Right lobe of liver (tissue), 6 donors: ENCODE results near the gene KRTAP17-1. TPM values are rescaled to one million over a fixed set of nuclear protein-coding genes. Genes with fewer than 3 reads are reported as not detected.

Experiments used
- ATAC-seq, 4 donors: fragments of 200-7000 bp; cut with Tn5 transposase; one replicate each; pipeline ENCODE4 v1.9.1; 2020; ENCODE audit warnings: mild to moderate bottlenecking in 4 of 4, moderate library complexity in 4 of 4
- DNase-seq, 3 donors: peaks; one replicate each; pipeline ENCODE4 v3.0.0-alpha.2; 2020
- H3K27ac ChIP-seq, 3 donors: fragments of 200-600 bp; one replicate each; pipeline ENCODE4 v1.8.0; 2022
- H3K27me3 ChIP-seq, 2 donors: fragments of 200-600 bp; one replicate each; pipeline ENCODE4 v1.8.0; 2022
- H3K36me3 ChIP-seq, 4 donors: fragments of 200-600 bp; sonication (generic) in 1 of 4; one replicate each; pipeline versions ENCODE4 v1.5.1 to v1.8.0; 2017 to 2022; ENCODE audit warnings: control low read depth in 1 of 4
- H3K4me1 ChIP-seq, 4 donors: fragments of 200-600 bp; sonication (generic) in 1 of 4; one replicate each; pipeline versions ENCODE4 v1.5.1 to v1.8.0; 2017 to 2022; ENCODE audit warnings: control low read depth in 1 of 4
- H3K4me3 ChIP-seq, 3 donors: fragments of 200-600 bp; one replicate each; pipeline ENCODE4 v1.8.0; 2022
- H3K9me3 ChIP-seq, 4 donors: fragments of 200-600 bp; sonication (generic) in 1 of 4; one replicate each; pipeline versions ENCODE4 v1.5.1 to v1.8.0; 2017 to 2022; ENCODE audit warnings: control low read depth in 1 of 4
- CTCF ChIP-seq, 4 donors: fragments of 200-600 bp in 3 of 4; fragments of 450-650 bp in 1 of 4; IDR thresholded peaks; one replicate each; pipeline versions ENCODE4 v1.5.1 to v1.8.0; 2016 to 2022; ENCODE audit warnings: antibody characterized with exemption in 4 of 4, mild to moderate bottlenecking in 2 of 4
- POLR2A ChIP-seq: fragments of 450-650 bp; IDR thresholded peaks from one replicate; pipeline ENCODE4 v1.6.1; 2017; ENCODE audit warnings: antibody characterized with exemption, mild to moderate bottlenecking
- WGBS: methylation state at CpG from one replicate; pipeline ENCODE4 v1.1.6; 2018; ENCODE audit warnings: low coverage, low lambda C conversion rate; ENCODE audit not compliant: insufficient coverage; ENCODE audit errors: missing lambda C conversion rate; 5-methylcytosine and 5-hydroxymethylcytosine counted together
- intact Hi-C, 2 donors: fragments of 100-400 bp; cut with DNase I; formaldehyde crosslinking; loops; one replicate each; pipeline versions ENCODE4 v1.11.2 to v1.14.1; 2022
- total RNA-seq, 6 experiments: library from RNA; depleted of rRNA in 2 of 6; stranded (reverse); fragments of >200 nt in 2 of 6; fragmentation: NEBNext Ultra II Directional in 3 of 6; extraction: Animal tissue kit (Norgen Biotek cat#: 25700) in 3 of 6; gene quantifications; one replicate each; pipeline versions ENCODE4 v1.1.0 to v1.2.4, GENCODE V29; 2016 to 2023
- donor health status: DM: no; HTN: yes; CAD: no.
- donor health status: DM: no; HTN: no; CAD: no.
- donor health status: DM: no; HTN: no; CAD: no.
- donor health status: DM: no; HTN: yes; CAD: no.
- donor health status: DM: no; HTN: yes; CAD: no.

KRTAP17-1 gene
- total RNA-seq, 6 experiments from 2014 or later: not detected

GRCh38 chr17:41329279-41329948 is 13.9 kb upstream of the KRTAP17-1 start:
- Histone ChIP-seq H3K36me3 (no peaks in the 10 kb centered on the region), H3K27ac (no peak overlapping the region), H3K4me3 (no peak overlapping the region), H3K4me1 (no peaks in the 10 kb centered on the region), H3K27me3 (no peaks in the 10 kb centered on the region), H3K9me3 (no peaks in the 10 kb centered on the region)
- TF ChIP-seq CTCF (IDR thresholded peaks at IDR 0.05): peak; percentile 45 to 63 (median 54)
- TF ChIP-seq POLR2A: no peak
- intact Hi-C loops: loop anchor here in 1 of 2 donors (10.0 kb wide), 1 partner anchor 435 kb away; no protein-coding TSS in a partner anchor
- ATAC-seq: peak; percentile 45 to 87 (median 68)
- WGBS: 32% methylated on average over 3 of the region's 13 CpGs
- peak in 1 of 3 donors; percentile 46 for DNase-seq

- H3K9me3 ChIP-seq: no peaks in the 10 kb centered on the region
- intact Hi-C loops: loop anchor here in 1 of 2 donors (10.0 kb wide), 1 partner anchor 433 kb away; no protein-coding TSS in a partner anchor
- no peaks in the 10 kb centered on the region for H3K27me3 ChIP-seq
- H3K36me3 ChIP-seq: no peaks in the 10 kb centered on the region
- no peaks in the 10 kb centered on the region for H3K4me1 ChIP-seq
- no peak for DNase-seq
- ATAC-seq: no peak
- no peak overlapping the region for H3K27ac ChIP-seq
- 45% methylated on average over 4 of the region's 7 CpGs for WGBS
- no peak overlapping the region for H3K4me3 ChIP-seq
- TF ChIP-seq CTCF (IDR thresholded peaks at IDR 0.05) (no peak), POLR2A (no peak)
These were observed 12.7 kb upstream of the KRTAP17-1 start for GRCh38 chr17:41328207-41328606.

GRCh38 chr17:41327411-41328120 is 12.1 kb upstream of the KRTAP17-1 start:
- ATAC-seq: no peak
- DNase-seq: no peak
- TF ChIP-seq CTCF (IDR thresholded peaks at IDR 0.05) (no peak), POLR2A (no peak)
- Histone ChIP-seq H3K4me3 (no peak overlapping the region), H3K36me3 (no peaks in the 10 kb centered on the region), H3K27me3 (no peaks in the 10 kb centered on the region), H3K9me3 (no peaks in the 10 kb centered on the region), H3K4me1 (no peaks in the 10 kb centered on the region), H3K27ac (no peak overlapping the region)
- WGBS: no CpG with 5 or more reads among the region's 8 CpGs
- intact Hi-C loops: loop anchor here in 1 of 2 donors (10.0 kb wide), 1 partner anchor 433 kb away; no protein-coding TSS in a partner anchor

- no peak for DNase-seq
- Histone ChIP-seq H3K27ac (no peak overlapping the region), H3K4me3 (no peak overlapping the region), H3K36me3 (no peaks in the 10 kb centered on the region), H3K27me3 (no peaks in the 10 kb centered on the region), H3K9me3 (no peaks in the 10 kb centered on the region), H3K4me1 (no peaks in the 10 kb centered on the region)
- no peak for TF ChIP-seq CTCF (IDR thresholded peaks at IDR 0.05)
- TF ChIP-seq POLR2A: no peak
- no peak for ATAC-seq
- intact Hi-C loops: loop anchor here in 1 of 2 donors (10.0 kb wide), 1 partner anchor 432 kb away; no protein-coding TSS in a partner anchor
- no CpG with 5 or more reads among the region's 18 CpGs for WGBS
These were observed 10.9 kb upstream of the KRTAP17-1 start for GRCh38 chr17:41326173-41327145.
